Measurements from ENCODE around the gene CDK14. TPM values are rescaled to one million over a fixed set of nuclear protein-coding genes. Genes with fewer than 3 reads are reported as not detected.

CDK14 gene
- total RNA-seq, 1 donor from 2014 or later, result 6.4 TPM

- no peak for TF ChIP-seq CTCF (conservative IDR thresholded peaks at IDR 0.05; ENCODE audit: low read depth, low read length)
- peak overlapping the region; percentile 76 for H3K4me3 ChIP-seq (ENCODE audit: low read depth, low read length)
- no peak for DNase-seq (ENCODE audit: low read depth)
These were observed 796 bp downstream of the CDK14 start for GRCh38 chr7:90596671-90597562.

GRCh38 chr7:90597563-90598253 is 1.6 kb downstream of the CDK14 start:
- DNase-seq (ENCODE audit: low read depth), result no peak
- no peak for TF ChIP-seq CTCF (conservative IDR thresholded peaks at IDR 0.05; ENCODE audit: low read depth, low read length)
- H3K4me3 ChIP-seq (ENCODE audit: low read depth, low read length), result peak overlapping the region; percentile 76

DNA sequence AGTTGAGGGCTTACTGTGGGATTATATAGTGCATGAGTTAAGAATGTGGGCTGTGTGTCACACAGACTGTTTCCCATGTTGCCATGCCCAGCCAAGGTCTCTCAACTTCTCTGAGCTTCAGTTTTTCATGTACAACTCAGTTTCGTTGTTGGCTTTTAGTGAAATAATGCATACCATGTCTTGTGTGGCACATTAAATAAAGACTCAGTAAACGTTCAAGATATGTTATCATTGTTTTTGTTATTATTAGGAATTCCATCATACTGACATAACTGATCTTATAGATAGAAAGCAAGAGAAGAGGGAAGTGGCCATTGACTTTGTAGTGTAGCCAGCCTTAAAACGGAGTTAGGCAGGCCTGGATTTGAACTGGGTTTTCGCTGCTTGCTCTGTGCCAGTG is 2.9 kb downstream of the CDK14 start:
- no peak overlapping the region for H3K4me3 ChIP-seq (ENCODE audit: low read depth, low read length)
- TF ChIP-seq CTCF (conservative IDR thresholded peaks at IDR 0.05; ENCODE audit: low read depth, low read length), result no peak
- DNase-seq (ENCODE audit: low read depth), result no peak

DNA sequence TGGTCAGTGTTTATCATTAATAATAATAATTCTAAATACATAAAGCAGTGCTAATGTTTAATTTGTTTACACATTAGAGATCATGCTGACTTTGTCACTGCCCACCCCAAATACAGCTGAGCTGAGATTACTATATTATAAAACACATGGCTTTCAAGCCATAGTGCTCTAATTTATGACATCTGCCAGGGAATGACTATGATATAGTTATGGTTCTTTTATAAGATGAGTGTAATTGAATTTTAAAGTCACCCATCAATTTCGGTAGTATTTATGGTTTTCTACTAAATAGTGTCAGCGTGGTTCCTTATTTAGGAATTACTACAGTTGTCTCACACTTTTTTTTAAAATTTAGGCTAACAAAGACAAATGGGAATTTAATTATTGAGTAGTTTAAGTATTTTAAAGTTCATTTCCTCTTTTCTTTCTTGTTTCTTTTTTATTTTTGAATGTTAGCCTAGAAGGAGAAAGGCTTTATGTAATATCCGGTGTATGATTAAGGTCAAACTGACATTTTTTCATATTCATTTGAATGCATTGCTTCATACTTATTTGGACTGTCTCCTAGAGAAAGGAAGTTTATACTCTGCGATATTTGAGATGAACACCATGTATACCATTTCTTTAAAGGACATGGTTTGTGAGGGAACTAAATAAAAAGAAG is 3.9 kb downstream of the CDK14 start:
- no peak for TF ChIP-seq CTCF (conservative IDR thresholded peaks at IDR 0.05; ENCODE audit: low read depth, low read length)
- no peak for DNase-seq (ENCODE audit: low read depth)

DNA sequence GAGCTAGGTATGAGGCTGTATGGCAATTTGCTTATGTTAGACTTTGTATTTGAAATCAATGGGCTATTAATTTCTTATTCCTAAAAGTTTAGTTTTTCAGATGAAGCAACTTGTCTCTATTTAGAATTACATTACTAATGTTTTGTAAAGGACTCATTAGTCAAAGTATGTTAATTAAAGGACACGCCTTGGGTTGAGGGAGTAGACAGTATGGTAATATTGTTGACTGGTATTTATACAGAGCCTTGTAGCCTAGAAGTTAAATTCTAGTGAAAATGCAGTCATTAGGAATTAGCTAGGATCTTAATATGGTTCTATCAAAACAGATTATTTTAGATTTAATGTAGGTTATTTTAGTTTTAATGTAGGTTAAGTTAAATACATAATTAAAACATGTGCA is 6.2 kb downstream of the CDK14 start:
- TF ChIP-seq CTCF (conservative IDR thresholded peaks at IDR 0.05; ENCODE audit: low read depth, low read length), result no peak
- no peak overlapping the region for H3K4me3 ChIP-seq (ENCODE audit: low read depth, low read length)
- DNase-seq (ENCODE audit: low read depth), result no peak

More for the DNA sequence above, 3.9 kb downstream of the CDK14 start:
- H3K4me3 ChIP-seq (ENCODE audit: low read depth, low read length), result no peak overlapping the region

GRCh38 chr7:90603346-90603745 is 7.2 kb downstream of the CDK14 start:
- no peak overlapping the region for H3K4me3 ChIP-seq (ENCODE audit: low read depth, low read length)
- TF ChIP-seq CTCF (conservative IDR thresholded peaks at IDR 0.05; ENCODE audit: low read depth, low read length), result no peak
- no peak for DNase-seq (ENCODE audit: low read depth)
